ENCODE results near the gene HOXD13.

DNA sequence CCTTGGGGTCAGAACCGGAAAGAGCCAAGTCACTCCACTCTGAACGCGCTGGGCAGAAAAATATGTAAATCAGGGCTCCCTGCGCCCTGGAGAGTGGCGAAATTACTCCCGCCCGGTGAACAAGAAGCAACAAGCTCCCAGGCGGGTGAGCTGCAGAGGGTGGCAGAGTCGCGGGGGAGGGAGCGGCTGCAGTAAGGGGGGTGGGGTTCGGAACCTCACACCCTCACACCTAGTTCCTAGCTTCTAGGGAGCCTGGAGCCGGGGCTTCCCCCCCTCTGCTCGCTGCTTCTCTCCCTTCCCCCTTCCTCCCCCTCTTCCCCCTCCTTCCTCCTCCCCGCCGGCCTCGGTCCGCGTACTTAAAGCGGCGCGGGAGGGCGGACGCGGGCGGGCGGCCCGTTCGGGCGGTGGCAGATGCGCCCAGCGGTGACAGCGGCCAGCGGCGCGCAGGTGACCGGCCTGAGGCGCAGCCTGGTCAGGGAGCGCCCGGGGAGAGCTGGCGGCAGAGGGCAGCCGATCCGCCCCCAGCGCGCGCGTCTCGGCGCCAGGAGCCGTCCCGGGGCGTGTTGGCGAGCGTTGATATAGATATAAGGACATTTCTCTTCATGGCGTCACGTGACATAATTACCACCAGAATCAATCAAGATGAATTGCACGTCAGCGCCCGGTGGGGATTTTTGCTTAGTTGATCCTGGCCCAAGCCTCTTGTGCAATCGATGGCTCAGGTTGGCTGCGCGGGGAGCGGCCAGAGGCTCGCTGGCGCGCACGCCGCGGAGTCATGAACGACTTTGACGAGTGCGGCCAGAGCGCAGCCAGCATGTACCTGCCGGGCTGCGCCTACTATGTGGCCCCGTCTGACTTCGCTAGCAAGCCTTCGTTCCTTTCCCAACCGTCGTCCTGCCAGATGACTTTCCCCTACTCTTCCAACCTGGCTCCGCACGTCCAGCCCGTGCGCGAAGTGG is 14.3 kb downstream of the HOXD13 start, which contains the start of gene HOXD11:
- no peak for TF ChIP-seq YY1 (IDR thresholded peaks at IDR 0.05; ENCODE audit: insufficient read depth, insufficient replicate concordance, low read depth, low read length)
- TF ChIP-seq ZNF589 (CRISPR knock-in tag; conservative IDR thresholded peaks at IDR 0.05): no peak

All from HepG2 (cell line).